ENCODE measurements around the gene FSTL5.

- TF ChIP-seq ZNF274 (IDR thresholded peaks at IDR 0.05; ENCODE audit: low read depth, low read length) (no peak), YY1 (IDR thresholded peaks at IDR 0.05; ENCODE audit: insufficient read depth, insufficient read length) (no peak)
These were observed 364.1 kb downstream of the FSTL5 start for GRCh38 chr4:161799710-161800109.
